Mononuclear cell (primary cell): ENCODE results near the gene TM4SF5. TPM values are rescaled to one million over a fixed set of nuclear protein-coding genes. Genes with fewer than 3 reads are reported as not detected.
A peak's percentile ranks its signal among the peaks of the same experiment; 100 is the strongest.

Source experiments
- H3K27me3 ChIP-seq: 2 replicates; pipeline ENCODE4 v1.6.0; 2011; ENCODE audit warnings: low read length, control low read depth; ENCODE audit not compliant: insufficient read depth
- H3K4me1 ChIP-seq: 2 replicates; pipeline ENCODE4 v1.5.1; 2011; ENCODE audit warnings: mild to moderate bottlenecking, low read length, control low read depth; ENCODE audit not compliant: insufficient read depth
- H3K4me3 ChIP-seq: 2 replicates; pipeline ENCODE4 v1.5.1; 2011; ENCODE audit warnings: mild to moderate bottlenecking, low read length, moderate library complexity
- H3K9me3 ChIP-seq: 2 replicates; pipeline ENCODE4 v1.5.1; 2011; ENCODE audit warnings: low read depth, mild to moderate bottlenecking, control low read depth, low read length
- total RNA-seq: library from RNA; depleted of rRNA; stranded (reverse); fragments of >200 nt; gene quantifications from one replicate; pipeline ENCODE4 v1.2.3, GENCODE V29; 2012

Gene TM4SF5
- total RNA-seq, 1 donor, result not detected

- Histone ChIP-seq H3K9me3 (no peaks in the 10 kb centered on the region), H3K4me1 (peaks cover 35% of the 10 kb centered on the region), H3K4me3 (no peak overlapping the region), H3K27me3 (no peaks in the 10 kb centered on the region)
Measured at GRCh38 chr17:4772235-4772613, 538 bp downstream of the TM4SF5 start.

GRCh38 chr17:4777969-4778760 lies 6.5 kb downstream of the TM4SF5 start:
- Histone ChIP-seq H3K4me1 (no peaks in the 10 kb centered on the region), H3K4me3 (no peak overlapping the region), H3K9me3 (no peaks in the 10 kb centered on the region), H3K27me3 (peaks cover 21% of the 10 kb centered on the region)

GRCh38 chr17:4780325-4780955 lies 8.8 kb downstream of the TM4SF5 start:
- Histone ChIP-seq H3K27me3 (peaks cover 43% of the 10 kb centered on the region), H3K9me3 (no peaks in the 10 kb centered on the region), H3K4me3 (no peak overlapping the region), H3K4me1 (peaks cover 6% of the 10 kb centered on the region)

GRCh38 chr17:4782652-4783051 lies 11.0 kb downstream of the TM4SF5 start:
- H3K4me1 ChIP-seq, result peaks cover 19% of the 10 kb centered on the region
- H3K9me3 ChIP-seq, result no peaks in the 10 kb centered on the region
- H3K4me3 ChIP-seq, result no peak overlapping the region
- H3K27me3 ChIP-seq, result peaks cover 65% of the 10 kb centered on the region

GRCh38 chr17:4785311-4786105 lies 13.8 kb downstream of the TM4SF5 start:
- no peaks in the 10 kb centered on the region for H3K9me3 ChIP-seq
- peaks cover 75% of the 10 kb centered on the region for H3K27me3 ChIP-seq
- H3K4me3 ChIP-seq, result no peak overlapping the region
- H3K4me1 ChIP-seq, result peaks cover 35% of the 10 kb centered on the region

- Histone ChIP-seq H3K27me3 (peaks cover 73% of the 10 kb centered on the region), H3K4me3 (no peak within 1 kb of the TSS), H3K4me1 (peaks cover 41% of the 10 kb centered on the region), H3K9me3 (no peaks in the 10 kb centered on the region)
Measured at GRCh38 chr17:4786106-4786511, 14.4 kb downstream of the TM4SF5 start, which contains the start of gene VMO1. Gene VMO1 (minus strand): TSS chr17:4786364. CDS start chr17:4786352, 12 bp downstream.

- Histone ChIP-seq H3K27me3 (peaks cover 73% of the 10 kb centered on the region), H3K4me3 (no peak overlapping the region), H3K4me1 (peaks cover 41% of the 10 kb centered on the region), H3K9me3 (no peaks in the 10 kb centered on the region)
Measured at GRCh38 chr17:4786516-4786915, 14.8 kb downstream of the TM4SF5 start.

GRCh38 chr17:4788159-4788806 lies 16.6 kb downstream of the TM4SF5 start:
- peaks cover 68% of the 10 kb centered on the region for H3K27me3 ChIP-seq
- no peak overlapping the region for H3K4me3 ChIP-seq
- H3K9me3 ChIP-seq, result no peaks in the 10 kb centered on the region
- peaks cover 41% of the 10 kb centered on the region for H3K4me1 ChIP-seq

GRCh38 chr17:4788807-4789700 lies 17.4 kb downstream of the TM4SF5 start, which contains the start of gene GLTPD2:
Gene GLTPD2 (plus strand): TSS chr17:4788964. CDS start chr17:4789012, 48 bp downstream.
- Histone ChIP-seq H3K4me1 (peaks cover 41% of the 10 kb centered on the region), H3K4me3 (peak within 1 kb of the TSS; percentile 59), H3K27me3 (peaks cover 60% of the 10 kb centered on the region), H3K9me3 (no peaks in the 10 kb centered on the region)

GRCh38 chr17:4789701-4789950 lies 17.9 kb downstream of the TM4SF5 start:
- Histone ChIP-seq H3K4me3 (peak overlapping the region; percentile 59), H3K9me3 (no peaks in the 10 kb centered on the region), H3K27me3 (peaks cover 54% of the 10 kb centered on the region), H3K4me1 (peaks cover 41% of the 10 kb centered on the region)

GRCh38 chr17:4789951-4790704 lies 18.4 kb downstream of the TM4SF5 start:
- Histone ChIP-seq H3K27me3 (peaks cover 50% of the 10 kb centered on the region), H3K9me3 (no peaks in the 10 kb centered on the region), H3K4me1 (peaks cover 39% of the 10 kb centered on the region), H3K4me3 (peak overlapping the region; percentile 59)

GRCh38 chr17:4790705-4791088 lies 19.0 kb downstream of the TM4SF5 start:
- Histone ChIP-seq H3K4me3 (peak overlapping the region; percentile 59), H3K9me3 (no peaks in the 10 kb centered on the region), H3K4me1 (peaks cover 33% of the 10 kb centered on the region), H3K27me3 (peaks cover 44% of the 10 kb centered on the region)

- H3K9me3 ChIP-seq, result no peaks in the 10 kb centered on the region
- no peak overlapping the region for H3K4me3 ChIP-seq
- peaks cover 18% of the 10 kb centered on the region for H3K4me1 ChIP-seq
- peaks cover 6% of the 10 kb centered on the region for H3K27me3 ChIP-seq
Measured at GRCh38 chr17:4795168-4795567, 23.5 kb downstream of the TM4SF5 start.
